ENCODE measurements around the gene LCE6A. TPM values are rescaled to one million over a fixed set of nuclear protein-coding genes. Genes with fewer than 3 reads are reported as not detected.

Gene LCE6A
- total RNA-seq, 1 donor from 2014 or later: not detected

DNA sequence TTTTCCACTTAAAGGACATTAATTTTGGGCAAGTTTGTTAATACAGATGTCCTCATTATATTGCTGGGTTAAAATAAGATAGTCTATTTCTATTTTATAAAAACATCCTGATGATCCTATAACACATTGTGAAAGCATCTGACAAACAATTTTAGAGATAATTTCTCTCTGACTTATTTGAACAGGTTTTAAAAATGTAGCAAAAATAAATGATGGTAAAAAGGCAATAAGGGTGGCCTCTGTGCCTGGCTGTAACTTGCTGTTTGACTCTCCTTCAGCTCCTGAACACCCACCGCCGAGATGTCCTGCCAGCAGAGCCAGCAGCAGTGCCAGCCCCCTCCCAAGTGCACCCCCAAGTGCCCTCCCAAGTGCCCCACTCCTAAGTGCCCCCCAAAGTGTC, 15.5 kb upstream of the LCE6A start, which contains the start of gene LCE1A:
Gene LCE1A, plus strand, starts transcription at position 301 of the 400 bp plus-strand sequence. Its CDS starts 0 bp downstream, at position 301.
- TF ChIP-seq, protein P1, sequence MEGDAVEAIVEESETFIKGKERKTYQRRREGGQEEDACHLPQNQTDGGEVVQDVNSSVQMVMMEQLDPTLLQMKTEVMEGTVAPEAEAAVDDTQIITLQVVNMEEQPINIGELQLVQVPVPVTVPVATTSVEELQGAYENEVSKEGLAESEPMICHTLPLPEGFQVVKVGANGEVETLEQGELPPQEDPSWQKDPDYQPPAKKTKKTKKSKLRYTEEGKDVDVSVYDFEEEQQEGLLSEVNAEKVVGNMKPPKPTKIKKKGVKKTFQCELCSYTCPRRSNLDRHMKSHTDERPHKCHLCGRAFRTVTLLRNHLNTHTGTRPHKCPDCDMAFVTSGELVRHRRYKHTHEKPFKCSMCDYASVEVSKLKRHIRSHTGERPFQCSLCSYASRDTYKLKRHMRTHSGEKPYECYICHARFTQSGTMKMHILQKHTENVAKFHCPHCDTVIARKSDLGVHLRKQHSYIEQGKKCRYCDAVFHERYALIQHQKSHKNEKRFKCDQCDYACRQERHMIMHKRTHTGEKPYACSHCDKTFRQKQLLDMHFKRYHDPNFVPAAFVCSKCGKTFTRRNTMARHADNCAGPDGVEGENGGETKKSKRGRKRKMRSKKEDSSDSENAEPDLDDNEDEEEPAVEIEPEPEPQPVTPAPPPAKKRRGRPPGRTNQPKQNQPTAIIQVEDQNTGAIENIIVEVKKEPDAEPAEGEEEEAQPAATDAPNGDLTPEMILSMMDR (IDR thresholded peaks at IDR 0.05): no peak
- ChIA-PET POLR2A (no interaction called here), CTCF (no interaction called here)
- Mint-ChIP-seq H3K9me3 (no peaks in the 10 kb centered on the region), H3K27ac (no peak within 1 kb of the TSS), H3K4me3 (no peak within 1 kb of the TSS), H3K27me3 (peaks cover 28% of the 10 kb centered on the region), H3K4me1 (no peaks in the 10 kb centered on the region), H3K36me3 (ENCODE audit: low read depth) (no peaks in the 10 kb centered on the region)
- ATAC-seq (ENCODE audit: low read depth) (no peak), DNase-seq (no peak)
- intact Hi-C loops (cut with micrococcal nuclease): no loop called here

DNA sequence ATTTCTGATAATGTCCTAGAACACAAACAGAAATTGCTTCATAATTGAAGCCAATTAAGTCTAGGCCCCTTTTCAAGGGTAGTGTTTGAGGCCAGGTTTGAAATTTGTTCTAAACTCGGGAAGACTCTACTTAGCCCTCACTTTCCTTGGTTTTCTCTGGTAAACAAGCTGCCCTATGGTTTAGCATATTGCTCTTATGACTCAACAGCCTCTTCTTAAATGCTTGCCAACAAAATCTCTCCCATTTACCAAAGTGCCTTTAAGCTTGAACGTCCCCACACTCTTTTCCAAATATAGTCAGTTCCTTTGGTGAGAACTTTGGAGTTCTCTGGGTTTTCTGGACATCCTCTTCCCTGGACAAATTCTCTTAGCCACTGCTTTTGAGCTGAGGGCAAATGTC, 5.8 kb upstream of the LCE6A start:
- H3K4me3 Mint-ChIP-seq: no peak overlapping the region
- H3K9me3 Mint-ChIP-seq: no peaks in the 10 kb centered on the region
- ChIA-PET CTCF (no interaction called here), POLR2A (no interaction called here)
- intact Hi-C loops (cut with micrococcal nuclease): no loop called here
- no peaks in the 10 kb centered on the region for H3K36me3 Mint-ChIP-seq (ENCODE audit: low read depth)
- TF ChIP-seq, protein P1 (IDR thresholded peaks at IDR 0.05): no peak
- no peak for ATAC-seq (ENCODE audit: low read depth)
- DNase-seq: no peak
- no peak overlapping the region for H3K27ac Mint-ChIP-seq
- peaks cover 8% of the 10 kb centered on the region for H3K27me3 Mint-ChIP-seq
- H3K4me1 Mint-ChIP-seq: no peaks in the 10 kb centered on the region

DNA sequence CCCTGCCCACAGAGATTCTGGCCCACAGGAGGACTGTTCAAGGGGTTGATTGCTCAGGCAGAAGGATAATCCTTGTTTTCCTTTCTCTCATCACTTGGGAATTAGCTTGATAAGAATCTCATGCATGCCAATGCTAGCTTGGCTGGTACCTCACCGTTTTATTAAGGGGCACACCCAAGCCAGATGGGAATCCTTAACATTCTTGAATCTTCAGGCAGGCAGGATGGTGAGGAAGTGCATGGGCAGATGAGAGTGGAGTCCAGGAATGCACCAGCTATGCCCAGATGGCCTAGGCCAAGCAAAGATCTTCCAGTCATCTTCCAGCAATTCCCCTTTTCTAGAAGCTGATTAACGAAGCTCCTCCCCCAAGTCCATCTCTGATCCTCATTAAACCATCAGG, 13.0 kb downstream of the LCE6A start:
- ATAC-seq (ENCODE audit: low read depth) (no peak), DNase-seq (no peak)
- ChIA-PET POLR2A (no interaction called here), CTCF (interaction anchor here (1.3 kb wide), 1 partner anchor 15 kb away, joined by 3 read pairs; no protein-coding TSS in a partner anchor)
- no peak overlapping the region for H3K4me3 Mint-ChIP-seq
- no peaks in the 10 kb centered on the region for H3K36me3 Mint-ChIP-seq (ENCODE audit: low read depth)
- H3K9me3 Mint-ChIP-seq: no peaks in the 10 kb centered on the region
- peaks cover 5% of the 10 kb centered on the region for H3K27me3 Mint-ChIP-seq
- no peak overlapping the region for H3K27ac Mint-ChIP-seq
- TF ChIP-seq, protein P1 (IDR thresholded peaks at IDR 0.05): no peak
- H3K4me1 Mint-ChIP-seq: no peaks in the 10 kb centered on the region
- intact Hi-C loops (cut with micrococcal nuclease): no loop called here

DNA sequence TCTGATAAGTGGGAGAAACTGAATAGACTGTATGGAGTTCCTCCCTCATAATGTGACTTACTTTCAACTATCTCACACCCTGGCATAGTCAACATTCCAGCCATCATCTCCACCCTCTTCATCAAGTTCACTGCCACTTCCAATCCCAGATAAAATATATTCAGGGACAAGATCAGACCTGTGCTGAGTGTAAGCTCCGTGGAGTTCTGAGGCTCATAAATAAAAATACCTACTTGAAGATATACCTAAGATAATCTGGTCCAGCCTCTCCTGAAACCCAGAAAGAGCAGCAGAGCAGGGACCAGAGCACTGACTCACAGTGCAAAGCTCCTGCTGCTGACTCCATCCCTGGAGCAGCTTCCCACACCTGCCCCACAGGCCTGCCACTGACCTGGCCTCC, 15.4 kb downstream of the LCE6A start:
- TF ChIP-seq, protein P1 (IDR thresholded peaks at IDR 0.05): no peak

DNA sequence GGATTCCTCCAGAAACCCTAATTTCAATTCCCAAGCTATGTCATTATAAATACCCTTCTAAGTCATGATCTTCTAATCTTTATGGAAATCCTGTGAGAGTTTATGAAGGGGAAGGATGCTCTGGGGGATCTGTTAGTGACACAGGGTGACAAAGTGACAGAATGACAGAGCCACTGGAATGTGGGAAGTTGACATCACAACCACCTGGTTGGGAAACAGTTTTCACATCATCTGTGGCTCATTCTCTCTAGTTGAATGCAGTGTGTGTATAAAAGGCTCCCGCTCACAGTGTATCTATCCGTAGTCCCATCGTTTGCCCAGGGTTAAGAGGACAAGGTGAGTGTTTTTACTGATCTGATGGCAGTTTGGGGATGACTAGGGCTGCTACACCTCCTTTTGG, 17.0 kb downstream of the LCE6A start, which contains the start of gene LCE7A:
Gene LCE7A, plus strand, starts transcription at position 301 of the 400 bp plus-strand sequence. CDS start 702 bp downstream, outside the sequence.
- CTCF ChIA-PET: no interaction called here
- intact Hi-C loops (cut with micrococcal nuclease): no loop called here

More for the DNA sequence above, 15.4 kb downstream of the LCE6A start:
- ATAC-seq (ENCODE audit: low read depth): no peak
- Mint-ChIP-seq H3K4me3 (no peak overlapping the region), H3K36me3 (ENCODE audit: low read depth) (no peaks in the 10 kb centered on the region), H3K9me3 (no peaks in the 10 kb centered on the region), H3K4me1 (no peaks in the 10 kb centered on the region), H3K27me3 (peaks cover 6% of the 10 kb centered on the region), H3K27ac (no peak overlapping the region)
- intact Hi-C loops (cut with micrococcal nuclease): no loop called here
- CTCF ChIA-PET: no interaction called here
- DNase-seq: no peak
- POLR2A ChIA-PET: no interaction called here

More for the DNA sequence above, 17.0 kb downstream of the LCE6A start, which contains the start of gene LCE7A:
- Mint-ChIP-seq H3K9me3 (no peaks in the 10 kb centered on the region), H3K27me3 (peaks cover 6% of the 10 kb centered on the region), H3K4me3 (no peak within 1 kb of the TSS), H3K27ac (no peak within 1 kb of the TSS), H3K4me1 (no peaks in the 10 kb centered on the region), H3K36me3 (ENCODE audit: low read depth) (no peaks in the 10 kb centered on the region)
- POLR2A ChIA-PET: no interaction called here
- ATAC-seq (ENCODE audit: low read depth): no peak
- no peak for DNase-seq
- TF ChIP-seq, protein P1 (IDR thresholded peaks at IDR 0.05): no peak
